ENCODE data around the gene ELL2.

DNA sequence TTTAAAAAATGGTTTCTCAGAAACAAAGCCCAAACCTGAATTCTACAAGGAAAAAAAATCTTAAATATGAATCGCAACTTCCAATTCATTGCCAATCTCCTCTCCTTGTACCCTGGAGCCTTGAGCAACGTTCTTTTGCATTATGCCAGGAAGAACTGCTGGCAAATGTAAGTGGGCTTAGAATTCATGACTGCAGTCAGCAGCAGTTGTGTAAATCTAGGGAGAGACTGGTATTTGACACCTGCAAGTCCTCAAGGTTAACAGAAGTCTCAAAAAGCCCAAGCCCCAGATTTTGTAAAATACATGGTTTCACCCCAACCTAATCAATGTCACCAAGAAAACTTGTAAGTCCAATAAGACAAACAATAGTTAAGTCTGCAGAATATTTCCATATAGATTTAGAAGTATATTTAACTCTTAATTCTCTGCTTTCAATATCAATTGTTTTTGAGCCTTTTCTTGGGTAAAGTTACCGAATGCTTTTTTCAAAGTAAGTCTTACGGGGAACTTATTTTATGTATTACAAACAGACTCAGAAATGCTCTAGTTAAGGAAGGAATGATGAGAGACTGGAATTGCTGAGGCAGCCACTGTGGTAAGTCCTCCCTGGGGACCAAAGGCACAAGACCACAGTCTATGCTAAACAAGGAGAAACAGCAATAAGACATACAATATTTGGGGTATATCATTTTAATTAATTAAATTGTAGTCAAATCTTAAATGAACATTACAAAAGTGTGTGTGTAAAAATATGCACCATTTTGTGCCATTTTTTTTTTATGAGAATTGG is 31.3 kb downstream of the ELL2 start:
- TF ChIP-seq, protein P1, sequence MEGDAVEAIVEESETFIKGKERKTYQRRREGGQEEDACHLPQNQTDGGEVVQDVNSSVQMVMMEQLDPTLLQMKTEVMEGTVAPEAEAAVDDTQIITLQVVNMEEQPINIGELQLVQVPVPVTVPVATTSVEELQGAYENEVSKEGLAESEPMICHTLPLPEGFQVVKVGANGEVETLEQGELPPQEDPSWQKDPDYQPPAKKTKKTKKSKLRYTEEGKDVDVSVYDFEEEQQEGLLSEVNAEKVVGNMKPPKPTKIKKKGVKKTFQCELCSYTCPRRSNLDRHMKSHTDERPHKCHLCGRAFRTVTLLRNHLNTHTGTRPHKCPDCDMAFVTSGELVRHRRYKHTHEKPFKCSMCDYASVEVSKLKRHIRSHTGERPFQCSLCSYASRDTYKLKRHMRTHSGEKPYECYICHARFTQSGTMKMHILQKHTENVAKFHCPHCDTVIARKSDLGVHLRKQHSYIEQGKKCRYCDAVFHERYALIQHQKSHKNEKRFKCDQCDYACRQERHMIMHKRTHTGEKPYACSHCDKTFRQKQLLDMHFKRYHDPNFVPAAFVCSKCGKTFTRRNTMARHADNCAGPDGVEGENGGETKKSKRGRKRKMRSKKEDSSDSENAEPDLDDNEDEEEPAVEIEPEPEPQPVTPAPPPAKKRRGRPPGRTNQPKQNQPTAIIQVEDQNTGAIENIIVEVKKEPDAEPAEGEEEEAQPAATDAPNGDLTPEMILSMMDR (IDR thresholded peaks at IDR 0.05) = no peak
- no peak for TF ChIP-seq POLR2AphosphoS5 (IDR thresholded peaks at IDR 0.05)
- TF ChIP-seq POLR2A (IDR thresholded peaks at IDR 0.05) = no peak
